ENCODE results near the gene KIAA0825. TPM values are rescaled to one million over a fixed set of nuclear protein-coding genes. Genes with fewer than 3 reads are reported as not detected.

KIAA0825 gene
- total and polyA plus RNA-seq, 2 donors (not counting 1 experiment from before 2014, with no cell fraction given) = 1.7 to 3.6 TPM

DNA sequence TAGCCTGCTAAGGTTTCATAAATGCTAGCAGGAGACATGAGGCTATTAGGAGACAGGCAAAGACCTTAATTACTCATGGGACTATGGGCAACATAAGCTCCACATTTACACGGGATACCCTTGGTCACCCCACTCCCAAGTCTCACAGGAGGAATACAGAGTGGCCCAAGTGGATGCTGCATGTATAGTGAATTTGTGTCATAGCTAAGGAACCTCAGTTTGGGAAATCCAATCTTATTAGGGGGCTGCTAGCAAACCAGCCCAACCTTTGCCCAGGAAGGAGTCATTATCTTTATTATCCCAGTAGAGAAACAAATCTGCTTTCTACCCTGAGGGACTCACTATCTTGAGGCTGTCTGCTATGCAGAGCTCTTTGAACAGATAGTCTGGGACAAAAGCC is 405.9 kb downstream of the KIAA0825 start:
- Histone ChIP-seq H3K27ac (ENCODE audit: insufficient read depth, low read length) (no peak overlapping the region), H2AFZ (ENCODE audit: low read length) (no peak overlapping the region), H4K20me1 (ENCODE audit: control insufficient read depth, extremely low read depth, insufficient read depth, low read length) (no peaks in the 10 kb centered on the region), H3K4me3 (replicated peaks in 1 of 4; ENCODE audit: control extremely low read depth in 1 of 4, insufficient read depth in 1 of 4, low read depth in 3 of 4, low read length in 4 of 4) (no peak overlapping the region), H3K4me1 (ENCODE audit: control insufficient read depth, extremely low read depth, insufficient read depth, low read length) (no peaks in the 10 kb centered on the region), H3K9me3 (ENCODE audit: control insufficient read depth, insufficient read depth, low read depth, low read length) (no peaks in the 10 kb centered on the region), H3K36me3 (ENCODE audit: control insufficient read depth, insufficient read depth, low read length) (no peaks in the 10 kb centered on the region), H3K27me3 (ENCODE audit: control insufficient read depth, insufficient read depth, low read length) (no peaks in the 10 kb centered on the region), H3K9ac (ENCODE audit: insufficient read depth, low read length) (no peak overlapping the region), H3K4me2 (ENCODE audit: extremely low read depth, insufficient read depth, low read length) (no peak overlapping the region), H3K79me2 (ENCODE audit: control insufficient read depth, insufficient read depth, low read length) (no peaks in the 10 kb centered on the region)
- TF ChIP-seq EZH2 (IDR thresholded peaks at IDR 0.05; ENCODE audit: low read length, missing control alignments) = no peak
- no peak for TF ChIP-seq CTCF (conservative IDR thresholded peaks at IDR 0.05 in 1 of 2, IDR thresholded peaks at IDR 0.05 in 1 of 2; ENCODE audit: low read depth in 1 of 2, low read length in 2 of 2)
- DNase-seq (ENCODE audit: low read depth in 2 of 2) = no peak

GRCh38 chr5:94209774-94210355 is 408.5 kb downstream of the KIAA0825 start:
- TF ChIP-seq CTCF (conservative IDR thresholded peaks at IDR 0.05 in 1 of 2, IDR thresholded peaks at IDR 0.05 in 1 of 2; ENCODE audit: low read depth in 1 of 2, low read length in 2 of 2) (no peak), EZH2 (IDR thresholded peaks at IDR 0.05; ENCODE audit: low read length, missing control alignments) (no peak)
- H3K79me2 ChIP-seq (ENCODE audit: control insufficient read depth, insufficient read depth, low read length) = no peaks in the 10 kb centered on the region
- no peaks in the 10 kb centered on the region for H4K20me1 ChIP-seq (ENCODE audit: control insufficient read depth, extremely low read depth, insufficient read depth, low read length)
- no peaks in the 10 kb centered on the region for H3K36me3 ChIP-seq (ENCODE audit: control insufficient read depth, insufficient read depth, low read length)
- H3K4me1 ChIP-seq (ENCODE audit: control insufficient read depth, extremely low read depth, insufficient read depth, low read length) = no peaks in the 10 kb centered on the region
- no peak overlapping the region for H3K4me3 ChIP-seq (replicated peaks in 1 of 4; ENCODE audit: control extremely low read depth in 1 of 4, insufficient read depth in 1 of 4, low read depth in 3 of 4, low read length in 4 of 4)
- H3K27me3 ChIP-seq (ENCODE audit: control insufficient read depth, insufficient read depth, low read length) = no peaks in the 10 kb centered on the region
- H3K4me2 ChIP-seq (ENCODE audit: extremely low read depth, insufficient read depth, low read length) = no peak overlapping the region
- no peaks in the 10 kb centered on the region for H3K9me3 ChIP-seq (ENCODE audit: control insufficient read depth, insufficient read depth, low read depth, low read length)
- DNase-seq (ENCODE audit: low read depth in 2 of 2) = no peak
- no peak overlapping the region for H3K27ac ChIP-seq (ENCODE audit: insufficient read depth, low read length)
- H3K9ac ChIP-seq (ENCODE audit: insufficient read depth, low read length) = no peak overlapping the region
- H2AFZ ChIP-seq (ENCODE audit: low read length) = no peak overlapping the region

DNA sequence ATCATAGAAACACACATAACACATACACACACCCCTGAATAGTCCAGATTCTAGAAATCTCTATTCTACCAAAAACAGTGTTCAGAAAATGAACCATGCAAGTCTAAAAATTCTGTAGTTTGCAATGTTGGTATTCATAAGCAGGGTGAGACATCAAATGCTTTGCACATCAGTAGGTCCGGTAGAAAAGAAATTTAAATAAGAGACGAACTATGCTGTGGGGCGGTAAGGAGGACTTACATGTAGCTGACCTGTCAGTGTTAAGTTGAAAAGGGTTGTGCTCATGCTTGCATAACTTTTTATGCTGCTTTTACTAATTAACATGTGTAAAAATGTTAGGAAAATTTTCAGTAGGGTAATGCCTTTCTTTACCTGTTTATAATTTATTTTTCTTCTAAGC is 409.1 kb downstream of the KIAA0825 start:
- DNase-seq (ENCODE audit: low read depth in 2 of 2) = no peak

More for the DNA sequence above, 409.1 kb downstream of the KIAA0825 start:
- no peak overlapping the region for H3K4me2 ChIP-seq (ENCODE audit: extremely low read depth, insufficient read depth, low read length)
- no peak overlapping the region for H2AFZ ChIP-seq (ENCODE audit: low read length)
- no peaks in the 10 kb centered on the region for H3K9me3 ChIP-seq (ENCODE audit: control insufficient read depth, insufficient read depth, low read depth, low read length)
- no peaks in the 10 kb centered on the region for H3K4me1 ChIP-seq (ENCODE audit: control insufficient read depth, extremely low read depth, insufficient read depth, low read length)
- H3K79me2 ChIP-seq (ENCODE audit: control insufficient read depth, insufficient read depth, low read length) = no peaks in the 10 kb centered on the region
- TF ChIP-seq EZH2 (IDR thresholded peaks at IDR 0.05; ENCODE audit: low read length, missing control alignments) (no peak), CTCF (conservative IDR thresholded peaks at IDR 0.05 in 1 of 2, IDR thresholded peaks at IDR 0.05 in 1 of 2; ENCODE audit: low read depth in 1 of 2, low read length in 2 of 2) (no peak)
- H4K20me1 ChIP-seq (ENCODE audit: control insufficient read depth, extremely low read depth, insufficient read depth, low read length) = no peaks in the 10 kb centered on the region
- H3K27ac ChIP-seq (ENCODE audit: insufficient read depth, low read length) = no peak overlapping the region
- no peaks in the 10 kb centered on the region for H3K36me3 ChIP-seq (ENCODE audit: control insufficient read depth, insufficient read depth, low read length)
- no peaks in the 10 kb centered on the region for H3K27me3 ChIP-seq (ENCODE audit: control insufficient read depth, insufficient read depth, low read length)
- no peak overlapping the region for H3K4me3 ChIP-seq (replicated peaks in 1 of 4; ENCODE audit: control extremely low read depth in 1 of 4, insufficient read depth in 1 of 4, low read depth in 3 of 4, low read length in 4 of 4)
- no peak overlapping the region for H3K9ac ChIP-seq (ENCODE audit: insufficient read depth, low read length)

Measured in fibroblast of lung (primary cell).